GM21360 (cell line): ENCODE results near the gene CENPE.
"Not testable (repeated sequence)": the region's sequence is repeated elsewhere in the genome, so short reads cannot be mapped to it uniquely, and the experiment has no call there.

Experiments used
- ATAC-seq: cut with Tn5 transposase; IDR thresholded peaks from one replicate; pipeline ENCODE4 v1.9.1; 2021; ENCODE audit warnings: mild to moderate bottlenecking, moderate library complexity; ENCODE audit not compliant: unreplicated experiment

CENPE gene

GRCh38 chr4:103198111-103198765 is at the start of gene CENPE:
CENPE (minus strand) TSS chr4:103198343; CDS start chr4:103198319, 24 bp downstream.
- peak; percentile 93 for ATAC-seq

GRCh38 chr4:103244251-103244650 is 46.1 kb upstream of the CENPE start:
- ATAC-seq: no peak

GRCh38 chr4:103230938-103231337 is 32.8 kb upstream of the CENPE start:
- ATAC-seq: not testable (repeated sequence)

GRCh38 chr4:103223556-103223955 is 25.4 kb upstream of the CENPE start:
- not testable (repeated sequence) for ATAC-seq

- no peak for ATAC-seq
Measured at GRCh38 chr4:103207673-103208072, 9.5 kb upstream of the CENPE start.

GRCh38 chr4:103204111-103204510 is 6.0 kb upstream of the CENPE start:
- no peak for ATAC-seq

- ATAC-seq: no peak
Measured at GRCh38 chr4:103201724-103202123, 3.6 kb upstream of the CENPE start.

GRCh38 chr4:103201253-103201652 is 3.1 kb upstream of the CENPE start:
- ATAC-seq: no peak

GRCh38 chr4:103199009-103199408 is 866 bp upstream of the CENPE start:
- no peak for ATAC-seq

- ATAC-seq: peak; percentile 57
Measured at GRCh38 chr4:103197765-103198110, 405 bp downstream of the CENPE start.

- ATAC-seq: no peak
Measured at GRCh38 chr4:103193457-103193856, 4.7 kb downstream of the CENPE start.

- ATAC-seq: no peak
Measured at GRCh38 chr4:103171006-103171405, 27.1 kb downstream of the CENPE start.

GRCh38 chr4:103169750-103170149 is 28.4 kb downstream of the CENPE start:
- ATAC-seq: not testable (repeated sequence)

GRCh38 chr4:103168993-103169392 is 29.1 kb downstream of the CENPE start:
- ATAC-seq: no peak

- ATAC-seq: no peak
Measured at GRCh38 chr4:103162176-103162575, 36.0 kb downstream of the CENPE start.

- ATAC-seq: no peak
Measured at GRCh38 chr4:103158760-103159159, 39.4 kb downstream of the CENPE start.

- no peak for ATAC-seq
Measured at GRCh38 chr4:103156106-103156505, 42.0 kb downstream of the CENPE start.

- no peak for ATAC-seq
Measured at GRCh38 chr4:103152381-103152780, 45.8 kb downstream of the CENPE start.

GRCh38 chr4:103150677-103151076 is 47.5 kb downstream of the CENPE start:
- ATAC-seq: no peak

GRCh38 chr4:103144926-103145325 is 53.2 kb downstream of the CENPE start:
- ATAC-seq: no peak

- ATAC-seq: no peak
Measured at GRCh38 chr4:103137446-103137827, 60.7 kb downstream of the CENPE start.

GRCh38 chr4:103136671-103137445 is 61.3 kb downstream of the CENPE start:
- no peak for ATAC-seq
